GM12864 (cell line): ENCODE data around the gene SLC35A3.
"Not testable (repeated sequence)": the region's sequence is repeated elsewhere in the genome, so short reads cannot be mapped to it uniquely, and the experiment has no call there.

ENCODE experiments used
- DNase-seq: peaks from one replicate; pipeline ENCODE4 v3.0.0-alpha.2; 2011; ENCODE audit warnings: low read depth
- H3K4me3 ChIP-seq: 2 replicates; pipeline ENCODE4 v1.5.1; 2011; ENCODE audit warnings: mild to moderate bottlenecking, low read depth, low read length, control low read depth
- CTCF ChIP-seq: IDR thresholded peaks from 2 replicates; pipeline ENCODE4 v1.5.1; 2011; ENCODE audit warnings: low read depth, mild to moderate bottlenecking, moderate library complexity, low read length, control low read depth, inconsistent platforms; ENCODE audit errors: missing control alignments

Gene SLC35A3

GRCh38 chr1:99944192-99944591, 25.6 kb upstream of the SLC35A3 start:
- TF ChIP-seq CTCF = no peak
- no peak overlapping the region for H3K4me3 ChIP-seq
- DNase-seq = no peak

- no peak for DNase-seq
- no peak overlapping the region for H3K4me3 ChIP-seq
- TF ChIP-seq CTCF = no peak
Measured at GRCh38 chr1:99945174-99945573, 24.6 kb upstream of the SLC35A3 start.

GRCh38 chr1:99950486-99950885, 19.3 kb upstream of the SLC35A3 start:
- DNase-seq = no peak
- no peak for TF ChIP-seq CTCF
- H3K4me3 ChIP-seq = no peak overlapping the region

GRCh38 chr1:99952522-99952921, 17.3 kb upstream of the SLC35A3 start:
- TF ChIP-seq CTCF = no peak
- no peak for DNase-seq
- H3K4me3 ChIP-seq = no peak overlapping the region

GRCh38 chr1:99955375-99955774, 14.4 kb upstream of the SLC35A3 start:
- no peak for TF ChIP-seq CTCF
- DNase-seq = no peak
- no peak overlapping the region for H3K4me3 ChIP-seq

GRCh38 chr1:99956755-99957154, 13.0 kb upstream of the SLC35A3 start:
- H3K4me3 ChIP-seq = no peak overlapping the region
- no peak for TF ChIP-seq CTCF
- no peak for DNase-seq

- H3K4me3 ChIP-seq = no peak overlapping the region
- no peak for TF ChIP-seq CTCF
- DNase-seq = no peak
Measured at GRCh38 chr1:99957818-99958217, 12.0 kb upstream of the SLC35A3 start.

GRCh38 chr1:99959189-99959705, 10.5 kb upstream of the SLC35A3 start:
- not testable (repeated sequence) for DNase-seq

GRCh38 chr1:99960260-99960659, 9.5 kb upstream of the SLC35A3 start:
- not testable (repeated sequence) for H3K4me3 ChIP-seq, DNase-seq

More at GRCh38 chr1:99959189-99959705, 10.5 kb upstream of the SLC35A3 start:
- H3K4me3 ChIP-seq = not testable (repeated sequence)
